HEK293 (cell line): ENCODE results near the gene HLA-DQA1.

Source experiments
- CTCF ChIA-PET: fragments of 350-600 bp; formaldehyde crosslinking; extraction: SDS; loops from one replicate; lab custom pipeline; 2021; ENCODE audit warnings: antibody characterized with exemption; lab: Yijun Ruan, JAX
- POLR2A ChIA-PET: fragments of 300-600 bp; formaldehyde crosslinking; extraction: SDS; loops from one replicate; lab custom pipeline; 2020; ENCODE audit warnings: antibody characterized with exemption, inconsistent platforms; lab: Yijun Ruan, JAX
- H3K27ac ChIP-seq: fragments of 200-500 bp; sonication (Bioruptor generic); 2 replicates; pipeline ENCODE4 v1.5.1; 2014; ENCODE audit warnings: low read depth, low read length, control low read depth, inconsistent platforms; ENCODE audit errors: extremely low read depth
- H3K36me3 ChIP-seq, 2 experiments: fragments of 200-500 bp in 1 of 2; sonication (Bioruptor generic) in 1 of 2; 1 replicate in 1 of 2; 2 replicates in 1 of 2; pipeline ENCODE4 v1.5.1; 2014 to 2017; ENCODE audit warnings: inconsistent platforms in 2 of 2, low read length in 2 of 2; ENCODE audit not compliant: control insufficient read depth in 2 of 2, insufficient read depth in 1 of 2
- H3K4me1 ChIP-seq: fragments of 200-500 bp; sonication (Bioruptor generic); 2 replicates; pipeline ENCODE4 v1.5.1; 2014; ENCODE audit warnings: mild to moderate bottlenecking, low read length, inconsistent platforms; ENCODE audit not compliant: control insufficient read depth, insufficient read depth
- H3K4me3 ChIP-seq: 2 replicates; pipeline ENCODE4 v1.5.1; 2011; ENCODE audit warnings: low read depth, mild to moderate bottlenecking, control low read depth, low read length, moderate library complexity
- H3K9me3 ChIP-seq: fragments of 200-500 bp; sonication (Bioruptor generic); 2 replicates; pipeline ENCODE4 v1.5.1; 2014; ENCODE audit warnings: low read depth, low read length, inconsistent platforms; ENCODE audit not compliant: control insufficient read depth, insufficient read depth
- BCL11B ChIP-seq: fragments of 450-650 bp; formaldehyde crosslinking; IDR thresholded peaks from 2 replicates; pipeline ENCODE4 v1.5.1; 2016; ENCODE audit warnings: low read depth, missing biosample characterization, missing genetic modification characterization
- GLIS1 ChIP-seq: fragments of 450-650 bp; formaldehyde crosslinking; IDR thresholded peaks from 2 replicates; pipeline ENCODE4 v1.5.1; 2016; ENCODE audit warnings: missing biosample characterization, missing genetic modification characterization
- HIC1 ChIP-seq: fragments of 450-650 bp; formaldehyde crosslinking; IDR thresholded peaks from 2 replicates; pipeline ENCODE4 v1.5.1; 2016; ENCODE audit warnings: missing biosample characterization, missing genetic modification characterization
- HOXC10 ChIP-seq: sonication (generic); formaldehyde crosslinking; IDR thresholded peaks from 2 replicates; pipeline ENCODE4 v1.8.1; 2023; ENCODE audit warnings: mild to moderate bottlenecking, missing genetic modification reagents
- KLF10 ChIP-seq: fragments of 450-650 bp; IDR thresholded peaks from 2 replicates; pipeline ENCODE4 v1.5.1; 2018; ENCODE audit warnings: missing biosample characterization, mild to moderate bottlenecking, missing genetic modification characterization
- KLF17 ChIP-seq: fragments of 450-650 bp; formaldehyde crosslinking; IDR thresholded peaks from 2 replicates; pipeline ENCODE4 v1.5.1; 2016; ENCODE audit warnings: missing biosample characterization, missing genetic modification characterization
- OVOL3 ChIP-seq: fragments of 450-650 bp; formaldehyde crosslinking; IDR thresholded peaks from 2 replicates; pipeline ENCODE4 v1.5.1; 2016; ENCODE audit warnings: missing biosample characterization, missing genetic modification characterization
- SP7 ChIP-seq: fragments of 450-650 bp; formaldehyde crosslinking; IDR thresholded peaks from 2 replicates; pipeline ENCODE4 v1.5.1; 2016; ENCODE audit warnings: missing biosample characterization, missing genetic modification characterization
- TRIM28 ChIP-seq: IDR thresholded peaks from 2 replicates; pipeline ENCODE4 v1.6.1; 2011; ENCODE audit warnings: low read length, control low read depth, borderline replicate concordance
- ZNF132 ChIP-seq: fragments of 450-650 bp; formaldehyde crosslinking; IDR thresholded peaks from 2 replicates; pipeline ENCODE4 v1.5.1; 2017; ENCODE audit warnings: missing biosample characterization, missing genetic modification characterization, borderline replicate concordance
- ZNF148 ChIP-seq: fragments of 450-650 bp; formaldehyde crosslinking; IDR thresholded peaks from 2 replicates; pipeline ENCODE4 v1.5.0; 2017; ENCODE audit warnings: missing biosample characterization, missing genetic modification characterization, borderline replicate concordance
- ZNF155 ChIP-seq: fragments of 450-650 bp; formaldehyde crosslinking; IDR thresholded peaks from 2 replicates; pipeline ENCODE4 v1.5.1; 2016; ENCODE audit warnings: missing biosample characterization, missing genetic modification characterization
- ZNF335 ChIP-seq: fragments of 450-650 bp; formaldehyde crosslinking; conservative IDR thresholded peaks from 2 replicates; pipeline ENCODE4 v1.5.1; 2016; ENCODE audit warnings: missing biosample characterization, missing genetic modification characterization
- ZNF37A ChIP-seq: fragments of 450-650 bp; IDR thresholded peaks from 2 replicates; pipeline ENCODE4 v1.5.1; 2018; ENCODE audit warnings: missing biosample characterization, missing genetic modification characterization
- ZNF394 ChIP-seq: fragments of 450-650 bp; formaldehyde crosslinking; IDR thresholded peaks from 2 replicates; pipeline ENCODE4 v1.5.1; 2016; ENCODE audit warnings: missing biosample characterization, missing genetic modification characterization, mild to moderate bottlenecking, moderate library complexity, borderline replicate concordance
- ZNF416 ChIP-seq: fragments of 450-650 bp; formaldehyde crosslinking; IDR thresholded peaks from 2 replicates; pipeline ENCODE4 v1.5.1; 2016; ENCODE audit warnings: missing biosample characterization, missing genetic modification characterization
- ZNF433 ChIP-seq: fragments of 450-650 bp; formaldehyde crosslinking; IDR thresholded peaks from 2 replicates; pipeline ENCODE4 v1.5.1; 2016; ENCODE audit warnings: missing biosample characterization, missing genetic modification characterization, low read depth
- ZNF548 ChIP-seq: fragments of 450-650 bp; formaldehyde crosslinking; IDR thresholded peaks from 2 replicates; pipeline ENCODE4 v1.5.1; 2016; ENCODE audit warnings: missing biosample characterization, missing genetic modification characterization
- ZNF610 ChIP-seq: fragments of 450-650 bp; formaldehyde crosslinking; IDR thresholded peaks from 2 replicates; pipeline ENCODE4 v1.5.1; 2016; ENCODE audit warnings: missing biosample characterization, missing genetic modification characterization, borderline replicate concordance
- ZNF658 ChIP-seq: fragments of 450-650 bp; formaldehyde crosslinking; IDR thresholded peaks from 2 replicates; pipeline ENCODE4; 2016; ENCODE audit warnings: missing biosample characterization, missing genetic modification characterization
- ZNF76 ChIP-seq: fragments of 450-650 bp; formaldehyde crosslinking; IDR thresholded peaks from 2 replicates; pipeline ENCODE4; 2016; ENCODE audit warnings: low read depth, missing biosample characterization, missing genetic modification characterization, borderline replicate concordance
- ZSCAN18 ChIP-seq: fragments of 450-650 bp; formaldehyde crosslinking; IDR thresholded peaks from 2 replicates; pipeline ENCODE4 v1.5.1; 2016; ENCODE audit warnings: missing biosample characterization, missing genetic modification characterization
- TF ChIP-seq, protein P1 (sequence below): fragments of 450-650 bp; formaldehyde crosslinking; IDR thresholded peaks from 2 replicates; pipeline ENCODE4 v1.5.1; 2016; ENCODE audit warnings: missing biosample characterization, missing genetic modification characterization, low read depth
- TF ChIP-seq, protein P2 (sequence below): fragments of 450-650 bp; formaldehyde crosslinking; IDR thresholded peaks from 2 replicates; pipeline ENCODE4 v1.5.1; 2016; ENCODE audit warnings: missing biosample characterization, missing genetic modification characterization

Gene HLA-DQA1

GRCh38 chr6:32666420-32667300, 29.5 kb downstream of the HLA-DQA1 start, which contains the start of gene HLA-DQB1:
TSS of gene HLA-DQB1 (minus strand) at chr6:32666657. CDS start at chr6:32666607, 50 bp downstream.
- H3K36me3 ChIP-seq = peaks cover 0 to 5% of the 10 kb centered on the region in 2 experiments; a peak in 1 of 3 replicates
- H3K9me3 ChIP-seq = no peaks in the 10 kb centered on the region
- H3K27ac ChIP-seq = no peak within 1 kb of the TSS
- peak within 1 kb of the TSS; percentile 63 for H3K4me3 ChIP-seq
- peaks cover 12% of the 10 kb centered on the region for H3K4me1 ChIP-seq
- ChIA-PET POLR2A (interaction anchor here (0.7 to 1.2 kb wide), 3 partner anchors 44 to 305 kb away, joined by 3 to 4 read pairs (median 3); no protein-coding TSS in a partner anchor), CTCF (interaction anchor here (0.6 to 2.2 kb wide), 10 partner anchors 25 to 260 kb away, joined by 3 to 9 read pairs (median 3); partner anchors contain the start of gene HLA-DQA1)
- TF ChIP-seq ZNF548 (tag by site-specific recombination) (no peak), SP7 (no peak), ZNF37A (no peak), KLF17 (no peak), ZNF132 (no peak), TRIM28 (no peak), HOXC10 (CRISPR knock-in tag) (no peak), ZNF148 (no peak), ZNF433 (tag by site-specific recombination) (no peak), ZNF76 (tag by site-specific recombination) (no peak), ZNF335 (tag by site-specific recombination) (peak; percentile 78), BCL11B (tag by site-specific recombination) (no peak), OVOL3 (tag by site-specific recombination) (no peak), ZNF610 (tag by site-specific recombination) (no peak), ZNF394 (no peak), HIC1 (tag by site-specific recombination) (no peak), ZNF416 (tag by site-specific recombination) (no peak), GLIS1 (tag by site-specific recombination) (no peak), ZNF155 (tag by site-specific recombination) (no peak), ZNF658 (tag by site-specific recombination) (no peak), KLF10 (tag by site-specific recombination) (no peak), ZSCAN18 (tag by site-specific recombination) (no peak)
- TF ChIP-seq, protein P1, sequence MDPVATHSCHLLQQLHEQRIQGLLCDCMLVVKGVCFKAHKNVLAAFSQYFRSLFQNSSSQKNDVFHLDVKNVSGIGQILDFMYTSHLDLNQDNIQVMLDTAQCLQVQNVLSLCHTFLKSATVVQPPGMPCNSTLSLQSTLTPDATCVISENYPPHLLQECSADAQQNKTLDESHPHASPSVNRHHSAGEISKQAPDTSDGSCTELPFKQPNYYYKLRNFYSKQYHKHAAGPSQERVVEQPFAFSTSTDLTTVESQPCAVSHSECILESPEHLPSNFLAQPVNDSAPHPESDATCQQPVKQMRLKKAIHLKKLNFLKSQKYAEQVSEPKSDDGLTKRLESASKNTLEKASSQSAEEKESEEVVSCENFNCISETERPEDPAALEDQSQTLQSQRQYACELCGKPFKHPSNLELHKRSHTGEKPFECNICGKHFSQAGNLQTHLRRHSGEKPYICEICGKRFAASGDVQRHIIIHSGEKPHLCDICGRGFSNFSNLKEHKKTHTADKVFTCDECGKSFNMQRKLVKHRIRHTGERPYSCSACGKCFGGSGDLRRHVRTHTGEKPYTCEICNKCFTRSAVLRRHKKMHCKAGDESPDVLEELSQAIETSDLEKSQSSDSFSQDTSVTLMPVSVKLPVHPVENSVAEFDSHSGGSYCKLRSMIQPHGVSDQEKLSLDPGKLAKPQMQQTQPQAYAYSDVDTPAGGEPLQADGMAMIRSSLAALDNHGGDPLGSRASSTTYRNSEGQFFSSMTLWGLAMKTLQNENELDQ (tag by site-specific recombination) = no peak
- TF ChIP-seq, protein P2, sequence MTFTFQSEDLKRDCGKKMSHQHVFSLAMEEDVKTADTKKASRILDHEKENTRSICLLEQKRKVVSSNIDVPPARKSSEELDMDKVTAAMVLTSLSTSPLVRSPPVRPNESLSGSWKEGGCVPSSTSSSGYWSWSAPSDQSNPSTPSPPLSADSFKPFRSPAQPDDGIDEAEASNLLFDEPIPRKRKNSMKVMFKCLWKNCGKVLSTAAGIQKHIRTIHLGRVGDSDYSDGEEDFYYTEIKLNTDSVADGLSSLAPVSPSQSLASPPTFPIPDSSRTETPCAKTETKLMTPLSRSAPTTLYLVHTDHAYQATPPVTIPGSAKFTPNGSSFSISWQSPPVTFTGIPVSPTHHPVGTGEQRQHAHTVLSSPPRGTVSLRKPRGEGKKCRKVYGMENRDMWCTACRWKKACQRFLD (tag by site-specific recombination) = no peak
